ENCODE data around the gene NPAT.

DNA sequence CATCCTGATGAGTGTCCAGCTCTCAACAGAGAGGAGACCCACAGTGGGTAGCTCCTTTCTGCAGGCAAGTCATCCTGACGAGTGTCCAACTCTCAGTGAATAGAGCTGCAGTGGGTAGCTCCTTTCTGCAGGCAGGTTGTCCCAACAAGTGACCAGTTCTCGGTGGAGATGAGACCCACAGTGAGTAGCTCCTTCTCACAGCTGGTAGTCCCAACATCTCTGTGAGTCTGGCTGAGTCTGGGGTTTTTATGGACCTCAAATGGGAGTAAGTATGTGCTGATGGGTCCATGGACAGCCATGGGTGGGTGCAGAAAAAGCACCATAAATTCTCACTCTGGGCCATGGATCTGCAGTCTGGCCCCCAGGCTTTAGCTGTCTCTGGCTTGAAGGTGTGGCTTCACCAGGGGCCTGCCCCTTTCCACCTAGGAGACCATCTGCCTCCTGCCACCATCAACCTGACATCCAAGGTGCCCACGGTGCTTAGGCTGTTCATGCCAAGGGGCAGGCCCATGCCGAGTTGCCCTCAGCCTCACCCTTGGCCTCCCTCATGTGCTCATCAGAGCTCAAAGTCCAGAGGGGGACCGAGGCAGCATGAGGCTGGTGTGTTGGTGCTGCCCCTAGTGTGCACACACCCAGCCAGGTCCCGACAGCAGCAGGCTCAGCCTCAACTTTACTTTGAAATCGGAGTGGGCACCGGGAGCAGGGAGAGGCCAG, 15.3 kb downstream of the NPAT start:
- TF ChIP-seq, protein P1, sequence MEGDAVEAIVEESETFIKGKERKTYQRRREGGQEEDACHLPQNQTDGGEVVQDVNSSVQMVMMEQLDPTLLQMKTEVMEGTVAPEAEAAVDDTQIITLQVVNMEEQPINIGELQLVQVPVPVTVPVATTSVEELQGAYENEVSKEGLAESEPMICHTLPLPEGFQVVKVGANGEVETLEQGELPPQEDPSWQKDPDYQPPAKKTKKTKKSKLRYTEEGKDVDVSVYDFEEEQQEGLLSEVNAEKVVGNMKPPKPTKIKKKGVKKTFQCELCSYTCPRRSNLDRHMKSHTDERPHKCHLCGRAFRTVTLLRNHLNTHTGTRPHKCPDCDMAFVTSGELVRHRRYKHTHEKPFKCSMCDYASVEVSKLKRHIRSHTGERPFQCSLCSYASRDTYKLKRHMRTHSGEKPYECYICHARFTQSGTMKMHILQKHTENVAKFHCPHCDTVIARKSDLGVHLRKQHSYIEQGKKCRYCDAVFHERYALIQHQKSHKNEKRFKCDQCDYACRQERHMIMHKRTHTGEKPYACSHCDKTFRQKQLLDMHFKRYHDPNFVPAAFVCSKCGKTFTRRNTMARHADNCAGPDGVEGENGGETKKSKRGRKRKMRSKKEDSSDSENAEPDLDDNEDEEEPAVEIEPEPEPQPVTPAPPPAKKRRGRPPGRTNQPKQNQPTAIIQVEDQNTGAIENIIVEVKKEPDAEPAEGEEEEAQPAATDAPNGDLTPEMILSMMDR (conservative IDR thresholded peaks at IDR 0.05; ENCODE audit: low read depth, low read length) = no peak
- no peak for TF ChIP-seq EZH2 (IDR thresholded peaks at IDR 0.05; ENCODE audit: borderline replicate concordance, low read depth, low read length, poor library complexity, severe bottlenecking)

Measured in A673 (cell line).